ENCODE measurements around the gene NAXD.

DNA sequence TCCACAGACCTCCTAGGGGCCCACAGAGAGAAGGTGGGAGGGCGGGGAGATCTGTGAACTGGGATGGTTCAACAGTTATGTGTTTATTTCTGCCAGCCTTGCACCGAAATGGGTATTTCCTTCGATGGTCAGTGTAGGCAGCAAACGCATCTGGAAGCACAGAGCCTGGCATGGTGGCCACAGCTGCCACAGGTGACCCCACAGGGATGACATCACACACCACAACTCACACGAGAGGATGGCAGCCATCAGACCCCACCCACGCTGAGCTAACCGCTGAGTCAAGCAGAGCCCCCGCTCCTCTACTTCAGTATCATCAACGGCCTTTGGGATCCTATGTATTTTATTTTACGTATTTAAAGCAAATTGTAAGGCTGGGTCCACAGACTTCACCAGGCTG is 37.4 kb downstream of the NAXD start:
- TF ChIP-seq, protein P1, sequence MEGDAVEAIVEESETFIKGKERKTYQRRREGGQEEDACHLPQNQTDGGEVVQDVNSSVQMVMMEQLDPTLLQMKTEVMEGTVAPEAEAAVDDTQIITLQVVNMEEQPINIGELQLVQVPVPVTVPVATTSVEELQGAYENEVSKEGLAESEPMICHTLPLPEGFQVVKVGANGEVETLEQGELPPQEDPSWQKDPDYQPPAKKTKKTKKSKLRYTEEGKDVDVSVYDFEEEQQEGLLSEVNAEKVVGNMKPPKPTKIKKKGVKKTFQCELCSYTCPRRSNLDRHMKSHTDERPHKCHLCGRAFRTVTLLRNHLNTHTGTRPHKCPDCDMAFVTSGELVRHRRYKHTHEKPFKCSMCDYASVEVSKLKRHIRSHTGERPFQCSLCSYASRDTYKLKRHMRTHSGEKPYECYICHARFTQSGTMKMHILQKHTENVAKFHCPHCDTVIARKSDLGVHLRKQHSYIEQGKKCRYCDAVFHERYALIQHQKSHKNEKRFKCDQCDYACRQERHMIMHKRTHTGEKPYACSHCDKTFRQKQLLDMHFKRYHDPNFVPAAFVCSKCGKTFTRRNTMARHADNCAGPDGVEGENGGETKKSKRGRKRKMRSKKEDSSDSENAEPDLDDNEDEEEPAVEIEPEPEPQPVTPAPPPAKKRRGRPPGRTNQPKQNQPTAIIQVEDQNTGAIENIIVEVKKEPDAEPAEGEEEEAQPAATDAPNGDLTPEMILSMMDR (IDR thresholded peaks at IDR 0.05) = no peak
- TF ChIP-seq EZH2 (IDR thresholded peaks at IDR 0.05) (no peak), EZH2phosphoT487 (IDR thresholded peaks at IDR 0.05) (no peak)
